Measurements from ENCODE around the gene ZNF771. TPM values are rescaled to one million over a fixed set of nuclear protein-coding genes. Genes with fewer than 3 reads are reported as not detected.
A peak's percentile ranks its signal among the peaks of the same experiment; 100 is the strongest.

The ZNF771 gene
- total and polyA plus RNA-seq, 2 experiments from 2014 or later = 10.8 to 12.0 TPM

DNA sequence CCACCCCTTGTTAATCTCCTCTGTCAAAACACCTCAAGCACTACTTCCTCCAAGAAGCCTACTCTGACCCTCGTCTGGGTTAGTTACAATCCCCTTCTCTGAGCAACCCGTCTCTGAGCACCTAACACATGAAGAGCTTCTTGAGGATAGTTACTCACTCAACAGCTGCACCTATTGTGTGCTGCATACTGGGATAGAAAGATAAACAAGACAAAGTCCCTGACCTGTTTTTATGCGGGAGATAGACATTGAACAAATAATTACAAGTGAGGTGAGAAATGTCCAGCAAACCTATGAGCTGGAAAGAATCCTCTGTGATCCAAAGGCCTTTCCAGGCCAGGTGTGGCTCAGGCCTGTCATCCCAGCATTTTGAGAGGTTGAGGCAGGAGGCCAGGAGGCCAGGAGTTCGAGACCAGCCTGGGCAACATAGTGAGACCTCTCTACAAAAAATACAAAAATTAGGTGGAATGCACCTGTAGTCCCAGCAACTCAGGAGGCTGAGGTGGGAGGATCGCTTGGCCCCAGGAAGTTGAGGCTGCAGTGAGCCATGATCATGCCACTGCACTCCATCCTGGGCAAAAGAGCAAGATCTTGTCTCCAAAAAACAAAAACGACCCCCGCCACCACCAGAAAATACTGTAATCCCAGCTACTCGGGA lies 5.5 kb upstream of the ZNF771 start:
- H3K27me3 Mint-ChIP-seq (ENCODE audit: insufficient read depth, low read depth, poor library complexity) = peaks cover 15% of the 10 kb centered on the region
- Histone ChIP-seq H3F3A (replicated peaks; ENCODE audit: low read depth) (peaks cover 45% of the 10 kb centered on the region), H3K4me3 (no peak overlapping the region), H3K36me3 (ENCODE audit: insufficient read depth) (peaks cover 6% of the 10 kb centered on the region; the same call in 1 of the 2 replicates), H3K27me3 (ENCODE audit: insufficient read depth) (no peaks in the 10 kb centered on the region), H4K20me1 (replicated peaks; ENCODE audit: insufficient read depth) (peaks cover 5% of the 10 kb centered on the region; the same call in 1 of the 2 replicates), H2AFZ (no peak overlapping the region), H3K27ac (ENCODE audit: low read depth) (no peak overlapping the region), H3K4me1 (ENCODE audit: insufficient read depth) (peaks cover 14% of the 10 kb centered on the region), H3K9me2 (ENCODE audit: insufficient read depth) (no peaks in the 10 kb centered on the region), H3K79me2 (replicated peaks; ENCODE audit: insufficient read depth) (peaks cover 7% of the 10 kb centered on the region), H3K4me2 (no peak overlapping the region)
- peaks cover 28% of the 10 kb centered on the region for H3K36me3 Mint-ChIP-seq (ENCODE audit: low read depth)
- TF ChIP-seq STAT1 (IDR thresholded peaks at IDR 0.05; ENCODE audit: unreplicated experiment) = no peak
- TF ChIP-seq, protein P1, sequence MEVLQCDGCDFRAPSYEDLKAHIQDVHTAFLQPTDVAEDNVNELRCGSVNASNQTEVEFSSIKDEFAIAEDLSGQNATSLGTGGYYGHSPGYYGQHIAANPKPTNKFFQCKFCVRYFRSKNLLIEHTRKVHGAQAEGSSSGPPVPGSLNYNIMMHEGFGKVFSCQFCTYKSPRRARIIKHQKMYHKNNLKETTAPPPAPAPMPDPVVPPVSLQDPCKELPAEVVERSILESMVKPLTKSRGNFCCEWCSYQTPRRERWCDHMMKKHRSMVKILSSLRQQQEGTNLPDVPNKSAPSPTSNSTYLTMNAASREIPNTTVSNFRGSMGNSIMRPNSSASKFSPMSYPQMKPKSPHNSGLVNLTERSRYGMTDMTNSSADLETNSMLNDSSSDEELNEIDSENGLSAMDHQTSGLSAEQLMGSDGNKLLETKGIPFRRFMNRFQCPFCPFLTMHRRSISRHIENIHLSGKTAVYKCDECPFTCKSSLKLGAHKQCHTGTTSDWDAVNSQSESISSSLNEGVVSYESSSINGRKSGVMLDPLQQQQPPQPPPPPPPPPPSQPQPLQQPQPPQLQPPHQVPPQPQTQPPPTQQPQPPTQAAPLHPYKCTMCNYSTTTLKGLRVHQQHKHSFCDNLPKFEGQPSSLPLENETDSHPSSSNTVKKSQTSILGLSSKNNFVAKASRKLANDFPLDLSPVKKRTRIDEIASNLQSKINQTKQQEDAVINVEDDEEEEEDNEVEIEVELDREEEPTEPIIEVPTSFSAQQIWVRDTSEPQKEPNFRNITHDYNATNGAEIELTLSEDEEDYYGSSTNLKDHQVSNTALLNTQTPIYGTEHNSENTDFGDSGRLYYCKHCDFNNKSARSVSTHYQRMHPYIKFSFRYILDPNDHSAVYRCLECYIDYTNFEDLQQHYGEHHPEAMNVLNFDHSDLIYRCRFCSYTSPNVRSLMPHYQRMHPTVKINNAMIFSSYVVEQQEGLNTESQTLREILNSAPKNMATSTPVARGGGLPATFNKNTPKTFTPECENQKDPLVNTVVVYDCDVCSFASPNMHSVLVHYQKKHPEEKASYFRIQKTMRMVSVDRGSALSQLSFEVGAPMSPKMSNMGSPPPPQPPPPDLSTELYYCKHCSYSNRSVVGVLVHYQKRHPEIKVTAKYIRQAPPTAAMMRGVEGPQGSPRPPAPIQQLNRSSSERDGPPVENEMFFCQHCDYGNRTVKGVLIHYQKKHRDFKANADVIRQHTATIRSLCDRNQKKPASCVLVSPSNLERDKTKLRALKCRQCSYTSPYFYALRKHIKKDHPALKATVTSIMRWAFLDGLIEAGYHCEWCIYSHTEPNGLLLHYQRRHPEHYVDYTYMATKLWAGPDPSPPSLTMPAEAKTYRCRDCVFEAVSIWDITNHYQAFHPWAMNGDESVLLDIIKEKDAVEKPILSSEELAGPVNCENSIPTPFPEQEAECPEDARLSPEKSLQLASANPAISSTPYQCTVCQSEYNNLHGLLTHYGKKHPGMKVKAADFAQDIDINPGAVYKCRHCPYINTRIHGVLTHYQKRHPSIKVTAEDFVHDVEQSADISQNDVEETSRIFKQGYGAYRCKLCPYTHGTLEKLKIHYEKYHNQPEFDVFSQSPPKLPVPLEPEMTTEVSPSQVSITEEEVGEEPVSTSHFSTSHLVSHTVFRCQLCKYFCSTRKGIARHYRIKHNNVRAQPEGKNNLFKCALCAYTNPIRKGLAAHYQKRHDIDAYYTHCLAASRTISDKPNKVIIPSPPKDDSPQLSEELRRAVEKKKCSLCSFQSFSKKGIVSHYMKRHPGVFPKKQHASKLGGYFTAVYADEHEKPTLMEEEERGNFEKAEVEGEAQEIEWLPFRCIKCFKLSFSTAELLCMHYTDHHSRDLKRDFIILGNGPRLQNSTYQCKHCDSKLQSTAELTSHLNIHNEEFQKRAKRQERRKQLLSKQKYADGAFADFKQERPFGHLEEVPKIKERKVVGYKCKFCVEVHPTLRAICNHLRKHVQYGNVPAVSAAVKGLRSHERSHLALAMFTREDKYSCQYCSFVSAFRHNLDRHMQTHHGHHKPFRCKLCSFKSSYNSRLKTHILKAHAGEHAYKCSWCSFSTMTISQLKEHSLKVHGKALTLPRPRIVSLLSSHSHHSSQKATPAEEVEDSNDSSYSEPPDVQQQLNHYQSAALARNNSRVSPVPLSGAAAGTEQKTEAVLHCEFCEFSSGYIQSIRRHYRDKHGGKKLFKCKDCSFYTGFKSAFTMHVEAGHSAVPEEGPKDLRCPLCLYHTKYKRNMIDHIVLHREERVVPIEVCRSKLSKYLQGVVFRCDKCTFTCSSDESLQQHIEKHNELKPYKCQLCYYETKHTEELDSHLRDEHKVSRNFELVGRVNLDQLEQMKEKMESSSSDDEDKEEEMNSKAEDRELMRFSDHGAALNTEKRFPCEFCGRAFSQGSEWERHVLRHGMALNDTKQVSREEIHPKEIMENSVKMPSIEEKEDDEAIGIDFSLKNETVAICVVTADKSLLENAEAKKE (CRISPR knock-in tag; IDR thresholded peaks at IDR 0.05) = no peak
- no peak for TF ChIP-seq NANOG (IDR thresholded peaks at IDR 0.05; ENCODE audit: borderline replicate concordance)
- TF ChIP-seq EZH2 (IDR thresholded peaks at IDR 0.05; ENCODE audit: low read depth, unreplicated experiment) = no peak
- no peak for TF ChIP-seq POLR2AphosphoS5 (IDR thresholded peaks at IDR 0.05; ENCODE audit: low read depth)
- no peak for TF ChIP-seq CREB1 (CRISPR knock-in tag; IDR thresholded peaks at IDR 0.05; ENCODE audit: low read depth)
- TF ChIP-seq, protein P2, sequence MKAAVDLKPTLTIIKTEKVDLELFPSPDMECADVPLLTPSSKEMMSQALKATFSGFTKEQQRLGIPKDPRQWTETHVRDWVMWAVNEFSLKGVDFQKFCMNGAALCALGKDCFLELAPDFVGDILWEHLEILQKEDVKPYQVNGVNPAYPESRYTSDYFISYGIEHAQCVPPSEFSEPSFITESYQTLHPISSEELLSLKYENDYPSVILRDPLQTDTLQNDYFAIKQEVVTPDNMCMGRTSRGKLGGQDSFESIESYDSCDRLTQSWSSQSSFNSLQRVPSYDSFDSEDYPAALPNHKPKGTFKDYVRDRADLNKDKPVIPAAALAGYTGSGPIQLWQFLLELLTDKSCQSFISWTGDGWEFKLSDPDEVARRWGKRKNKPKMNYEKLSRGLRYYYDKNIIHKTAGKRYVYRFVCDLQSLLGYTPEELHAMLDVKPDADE (IDR thresholded peaks at IDR 0.05) = no peak
- TF ChIP-seq ZNF331 (CRISPR knock-in tag; IDR thresholded peaks at IDR 0.05; ENCODE audit: low read depth) = no peak
- TF ChIP-seq, protein P3, sequence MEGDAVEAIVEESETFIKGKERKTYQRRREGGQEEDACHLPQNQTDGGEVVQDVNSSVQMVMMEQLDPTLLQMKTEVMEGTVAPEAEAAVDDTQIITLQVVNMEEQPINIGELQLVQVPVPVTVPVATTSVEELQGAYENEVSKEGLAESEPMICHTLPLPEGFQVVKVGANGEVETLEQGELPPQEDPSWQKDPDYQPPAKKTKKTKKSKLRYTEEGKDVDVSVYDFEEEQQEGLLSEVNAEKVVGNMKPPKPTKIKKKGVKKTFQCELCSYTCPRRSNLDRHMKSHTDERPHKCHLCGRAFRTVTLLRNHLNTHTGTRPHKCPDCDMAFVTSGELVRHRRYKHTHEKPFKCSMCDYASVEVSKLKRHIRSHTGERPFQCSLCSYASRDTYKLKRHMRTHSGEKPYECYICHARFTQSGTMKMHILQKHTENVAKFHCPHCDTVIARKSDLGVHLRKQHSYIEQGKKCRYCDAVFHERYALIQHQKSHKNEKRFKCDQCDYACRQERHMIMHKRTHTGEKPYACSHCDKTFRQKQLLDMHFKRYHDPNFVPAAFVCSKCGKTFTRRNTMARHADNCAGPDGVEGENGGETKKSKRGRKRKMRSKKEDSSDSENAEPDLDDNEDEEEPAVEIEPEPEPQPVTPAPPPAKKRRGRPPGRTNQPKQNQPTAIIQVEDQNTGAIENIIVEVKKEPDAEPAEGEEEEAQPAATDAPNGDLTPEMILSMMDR (conservative IDR thresholded peaks at IDR 0.05; ENCODE audit: low read depth in 2 of 2) = no peak
- no peak for TF ChIP-seq ZNF114 (CRISPR knock-in tag; IDR thresholded peaks at IDR 0.05)
- no peak for TF ChIP-seq EZH2phosphoT487 (IDR thresholded peaks at IDR 0.05; ENCODE audit: unreplicated experiment)
- TF ChIP-seq JUNB (IDR thresholded peaks at IDR 0.05; ENCODE audit: unreplicated experiment) = no peak
- TF ChIP-seq, protein P4, sequence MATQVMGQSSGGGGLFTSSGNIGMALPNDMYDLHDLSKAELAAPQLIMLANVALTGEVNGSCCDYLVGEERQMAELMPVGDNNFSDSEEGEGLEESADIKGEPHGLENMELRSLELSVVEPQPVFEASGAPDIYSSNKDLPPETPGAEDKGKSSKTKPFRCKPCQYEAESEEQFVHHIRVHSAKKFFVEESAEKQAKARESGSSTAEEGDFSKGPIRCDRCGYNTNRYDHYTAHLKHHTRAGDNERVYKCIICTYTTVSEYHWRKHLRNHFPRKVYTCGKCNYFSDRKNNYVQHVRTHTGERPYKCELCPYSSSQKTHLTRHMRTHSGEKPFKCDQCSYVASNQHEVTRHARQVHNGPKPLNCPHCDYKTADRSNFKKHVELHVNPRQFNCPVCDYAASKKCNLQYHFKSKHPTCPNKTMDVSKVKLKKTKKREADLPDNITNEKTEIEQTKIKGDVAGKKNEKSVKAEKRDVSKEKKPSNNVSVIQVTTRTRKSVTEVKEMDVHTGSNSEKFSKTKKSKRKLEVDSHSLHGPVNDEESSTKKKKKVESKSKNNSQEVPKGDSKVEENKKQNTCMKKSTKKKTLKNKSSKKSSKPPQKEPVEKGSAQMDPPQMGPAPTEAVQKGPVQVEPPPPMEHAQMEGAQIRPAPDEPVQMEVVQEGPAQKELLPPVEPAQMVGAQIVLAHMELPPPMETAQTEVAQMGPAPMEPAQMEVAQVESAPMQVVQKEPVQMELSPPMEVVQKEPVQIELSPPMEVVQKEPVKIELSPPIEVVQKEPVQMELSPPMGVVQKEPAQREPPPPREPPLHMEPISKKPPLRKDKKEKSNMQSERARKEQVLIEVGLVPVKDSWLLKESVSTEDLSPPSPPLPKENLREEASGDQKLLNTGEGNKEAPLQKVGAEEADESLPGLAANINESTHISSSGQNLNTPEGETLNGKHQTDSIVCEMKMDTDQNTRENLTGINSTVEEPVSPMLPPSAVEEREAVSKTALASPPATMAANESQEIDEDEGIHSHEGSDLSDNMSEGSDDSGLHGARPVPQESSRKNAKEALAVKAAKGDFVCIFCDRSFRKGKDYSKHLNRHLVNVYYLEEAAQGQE (IDR thresholded peaks at IDR 0.05; ENCODE audit: unreplicated experiment) = no peak
- ATAC-seq = no peak
- H3K4me3 Mint-ChIP-seq = peak overlapping the region; percentile 62
- DNase-seq (ENCODE audit: low spot score) = no peak
- peak overlapping the region; percentile 70; the same call in 1 of the 2 replicates for H3K27ac Mint-ChIP-seq
- H3K4me1 Mint-ChIP-seq = peaks cover 25% of the 10 kb centered on the region
- H3K9me3 Mint-ChIP-seq = no peaks in the 10 kb centered on the region
